Astrocyte (in vitro differentiated cells and primary cell): ENCODE measurements around the gene RPP30. TPM values are rescaled to one million over a fixed set of nuclear protein-coding genes. Genes with fewer than 3 reads are reported as not detected.

Source experiments
- DNase-seq: peaks from one replicate; pipeline ENCODE4 v3.0.0-alpha.2; 2010; ENCODE audit warnings: low read depth
- FAIRE-seq: peaks from 2 replicates; lab custom pipeline; 2011; peaks lifted over from hg19 to GRCh38; lab: Jason Lieb, UNC
- H2AFZ ChIP-seq: 2 replicates; pipeline ENCODE4 v1.6.0; 2012; ENCODE audit warnings: low read depth, low read length, inconsistent platforms
- H3K27ac ChIP-seq: 2 replicates; pipeline ENCODE4 v1.5.1; 2011; ENCODE audit warnings: low read depth, low read length, inconsistent platforms
- H3K27me3 ChIP-seq: 2 replicates; pipeline ENCODE4 v1.6.0; 2011; ENCODE audit warnings: low read length, inconsistent platforms; ENCODE audit not compliant: insufficient read depth
- H3K36me3 ChIP-seq: 2 replicates; pipeline ENCODE4 v1.5.1; 2011; ENCODE audit warnings: low read length, inconsistent platforms; ENCODE audit not compliant: insufficient read depth
- H3K4me1 ChIP-seq: 2 replicates; pipeline ENCODE4 v1.5.1; 2011; ENCODE audit warnings: low read length, inconsistent platforms; ENCODE audit not compliant: insufficient read depth
- H3K4me2 ChIP-seq: 2 replicates; pipeline ENCODE4 v1.6.0; 2012; ENCODE audit warnings: low read length, inconsistent platforms
- H3K4me3 ChIP-seq: 2 replicates; pipeline ENCODE4 v1.5.1; 2011; ENCODE audit warnings: low read depth, mild to moderate bottlenecking, low read length, inconsistent platforms; ENCODE audit not compliant: insufficient read depth
- H3K79me2 ChIP-seq: 2 replicates; pipeline ENCODE4 v1.6.0; 2012; ENCODE audit warnings: mild to moderate bottlenecking, low read length, inconsistent platforms; ENCODE audit not compliant: insufficient read depth
- H3K9ac ChIP-seq: 2 replicates; pipeline ENCODE4 v1.6.0; 2012; ENCODE audit warnings: mild to moderate bottlenecking, low read length, inconsistent platforms
- H3K9me3 ChIP-seq: 2 replicates; pipeline ENCODE4 v1.5.1; 2012; ENCODE audit warnings: low read depth, mild to moderate bottlenecking, low read length, inconsistent platforms; ENCODE audit not compliant: insufficient read depth
- H4K20me1 ChIP-seq: 2 replicates; pipeline ENCODE4 v1.6.0; 2012; ENCODE audit warnings: low read length, inconsistent platforms; ENCODE audit not compliant: insufficient read depth
- H3K27ac Mint-ChIP-seq: one replicate; pipeline ENCODE4 v1.8.0; 2021; ENCODE audit warnings: mild to moderate bottlenecking, mixed read lengths; ENCODE audit not compliant: unreplicated experiment
- H3K27me3 Mint-ChIP-seq: one replicate; pipeline ENCODE4 v1.8.0; 2021; ENCODE audit warnings: low read depth, mixed read lengths; ENCODE audit not compliant: unreplicated experiment
- H3K36me3 Mint-ChIP-seq: one replicate; pipeline ENCODE4 v1.8.0; 2021; ENCODE audit warnings: low read depth, mixed read lengths; ENCODE audit not compliant: unreplicated experiment
- H3K4me1 Mint-ChIP-seq: one replicate; pipeline ENCODE4 v1.8.0; 2021; ENCODE audit warnings: low read depth, mixed read lengths; ENCODE audit not compliant: unreplicated experiment
- H3K4me3 Mint-ChIP-seq: one replicate; pipeline ENCODE4 v1.8.0; 2021; ENCODE audit warnings: mild to moderate bottlenecking, moderate library complexity, mixed read lengths; ENCODE audit not compliant: unreplicated experiment
- H3K9me3 Mint-ChIP-seq: one replicate; pipeline ENCODE4 v1.8.0; 2021; ENCODE audit warnings: mild to moderate bottlenecking, mixed read lengths; ENCODE audit not compliant: unreplicated experiment
- EZH2 ChIP-seq: IDR thresholded peaks from 2 replicates; pipeline ENCODE4 v1.6.1; 2012; ENCODE audit warnings: mild to moderate bottlenecking, low read length, inconsistent platforms; ENCODE audit not compliant: insufficient read depth
- total RNA-seq: library from RNA; stranded (reverse); gene quantifications from 2 replicates; pipeline ENCODE4 v1.2.1, GENCODE V29; 2021
- TF ChIP-seq, protein P1 (sequence below): IDR thresholded peaks from 2 replicates; pipeline ENCODE4 v1.5.1; 2011; ENCODE audit warnings: low read depth, mild to moderate bottlenecking, inconsistent platforms, low read length, moderate library complexity; ENCODE audit not compliant: insufficient read depth

RPP30 gene
- total RNA-seq, 1 donor from 2014 or later = 32.0 TPM

- H3K9ac ChIP-seq = no peak overlapping the region
- H3K27ac Mint-ChIP-seq = no peak overlapping the region
- H3K4me1 ChIP-seq = peaks cover 20% of the 10 kb centered on the region
- H3K36me3 ChIP-seq = no peaks in the 10 kb centered on the region
- no peak overlapping the region for H3K27ac ChIP-seq
- DNase-seq = no peak
- H3K9me3 Mint-ChIP-seq = peaks cover 4% of the 10 kb centered on the region
- H3K27me3 Mint-ChIP-seq = peaks cover 17% of the 10 kb centered on the region
- H2AFZ ChIP-seq = no peak overlapping the region
- H3K79me2 ChIP-seq = no peaks in the 10 kb centered on the region
- TF ChIP-seq, protein P1, sequence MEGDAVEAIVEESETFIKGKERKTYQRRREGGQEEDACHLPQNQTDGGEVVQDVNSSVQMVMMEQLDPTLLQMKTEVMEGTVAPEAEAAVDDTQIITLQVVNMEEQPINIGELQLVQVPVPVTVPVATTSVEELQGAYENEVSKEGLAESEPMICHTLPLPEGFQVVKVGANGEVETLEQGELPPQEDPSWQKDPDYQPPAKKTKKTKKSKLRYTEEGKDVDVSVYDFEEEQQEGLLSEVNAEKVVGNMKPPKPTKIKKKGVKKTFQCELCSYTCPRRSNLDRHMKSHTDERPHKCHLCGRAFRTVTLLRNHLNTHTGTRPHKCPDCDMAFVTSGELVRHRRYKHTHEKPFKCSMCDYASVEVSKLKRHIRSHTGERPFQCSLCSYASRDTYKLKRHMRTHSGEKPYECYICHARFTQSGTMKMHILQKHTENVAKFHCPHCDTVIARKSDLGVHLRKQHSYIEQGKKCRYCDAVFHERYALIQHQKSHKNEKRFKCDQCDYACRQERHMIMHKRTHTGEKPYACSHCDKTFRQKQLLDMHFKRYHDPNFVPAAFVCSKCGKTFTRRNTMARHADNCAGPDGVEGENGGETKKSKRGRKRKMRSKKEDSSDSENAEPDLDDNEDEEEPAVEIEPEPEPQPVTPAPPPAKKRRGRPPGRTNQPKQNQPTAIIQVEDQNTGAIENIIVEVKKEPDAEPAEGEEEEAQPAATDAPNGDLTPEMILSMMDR = no peak
- no peak for TF ChIP-seq EZH2
- H3K36me3 Mint-ChIP-seq = no peaks in the 10 kb centered on the region
- no peaks in the 10 kb centered on the region for H4K20me1 ChIP-seq
- H3K4me3 ChIP-seq = no peak overlapping the region
- H3K9me3 ChIP-seq = no peaks in the 10 kb centered on the region
- peaks cover 12% of the 10 kb centered on the region for H3K4me1 Mint-ChIP-seq
- H3K4me2 ChIP-seq = no peak overlapping the region
- FAIRE-seq = no peak
- H3K4me3 Mint-ChIP-seq = no peak overlapping the region
- H3K27me3 ChIP-seq = no peaks in the 10 kb centered on the region
Measured at GRCh38 chr10:90860790-90861189, 11.0 kb upstream of the RPP30 start.

DNA sequence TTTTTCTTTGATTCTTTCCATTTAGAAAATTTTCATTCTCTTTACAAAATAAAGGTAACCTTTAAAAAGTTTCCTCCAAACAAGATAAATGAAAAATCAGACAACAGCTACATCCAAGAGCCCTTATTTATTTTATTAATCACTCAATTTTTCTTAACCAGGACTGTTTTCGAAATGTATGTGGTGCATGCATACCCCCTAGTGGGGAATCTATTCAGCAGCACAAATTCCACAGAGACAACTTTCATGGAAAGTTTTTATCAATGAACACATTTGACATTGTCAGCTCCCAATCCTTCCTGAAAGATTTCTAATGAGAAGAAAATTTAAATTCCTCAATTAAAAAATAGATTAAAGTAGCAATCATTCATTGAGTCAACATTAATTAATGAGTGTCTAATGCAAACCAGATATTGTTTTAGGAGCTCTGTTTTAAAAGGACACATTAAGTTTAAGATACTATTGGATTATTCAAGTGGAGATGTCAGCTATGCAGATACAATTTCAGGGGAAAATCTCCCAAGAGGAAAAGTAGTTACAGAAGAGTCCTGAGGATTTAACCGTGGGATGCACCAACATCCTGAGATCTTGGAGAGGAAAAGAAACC is 8.8 kb upstream of the RPP30 start:
- TF ChIP-seq, protein P1 = peak; percentile 91
- no peak for TF ChIP-seq EZH2
- H3K4me3 ChIP-seq = no peak overlapping the region
- H3K4me1 ChIP-seq = peaks cover 14% of the 10 kb centered on the region
- no peak overlapping the region for H3K4me2 ChIP-seq
- Mint-ChIP-seq H3K36me3 (no peaks in the 10 kb centered on the region), H3K4me1 (peaks cover 12% of the 10 kb centered on the region), H3K27ac (no peak overlapping the region), H3K4me3 (no peak overlapping the region), H3K27me3 (peaks cover 6% of the 10 kb centered on the region), H3K9me3 (no peaks in the 10 kb centered on the region)
- H3K9ac ChIP-seq = no peak overlapping the region
- H2AFZ ChIP-seq = no peak overlapping the region
- no peaks in the 10 kb centered on the region for H3K9me3 ChIP-seq
- H3K27me3 ChIP-seq = peaks cover 8% of the 10 kb centered on the region
- no peak for FAIRE-seq
- no peaks in the 10 kb centered on the region for H4K20me1 ChIP-seq
- H3K36me3 ChIP-seq = no peaks in the 10 kb centered on the region
- no peak for DNase-seq
- no peak overlapping the region for H3K27ac ChIP-seq
- no peaks in the 10 kb centered on the region for H3K79me2 ChIP-seq

- H3K4me3 ChIP-seq = no peak overlapping the region
- Mint-ChIP-seq H3K4me3 (no peak overlapping the region), H3K9me3 (peaks cover 4% of the 10 kb centered on the region), H3K27ac (no peak overlapping the region), H3K27me3 (peaks cover 11% of the 10 kb centered on the region), H3K4me1 (no peaks in the 10 kb centered on the region), H3K36me3 (no peaks in the 10 kb centered on the region)
- peaks cover 4% of the 10 kb centered on the region for H3K9me3 ChIP-seq
- H3K27ac ChIP-seq = no peak overlapping the region
- TF ChIP-seq EZH2 = no peak
- TF ChIP-seq, protein P1 = peak; percentile 38
- no peak overlapping the region for H3K9ac ChIP-seq
- H3K79me2 ChIP-seq = no peaks in the 10 kb centered on the region
- H2AFZ ChIP-seq = no peak overlapping the region
- FAIRE-seq = no peak
- H4K20me1 ChIP-seq = no peaks in the 10 kb centered on the region
- H3K4me2 ChIP-seq = no peak overlapping the region
- DNase-seq = no peak
- peaks cover 8% of the 10 kb centered on the region for H3K27me3 ChIP-seq
- no peaks in the 10 kb centered on the region for H3K36me3 ChIP-seq
- no peaks in the 10 kb centered on the region for H3K4me1 ChIP-seq
Measured at GRCh38 chr10:90865401-90865800, 6.4 kb upstream of the RPP30 start.
